ENCODE results near the gene MORN3. TPM values are rescaled to one million over a fixed set of nuclear protein-coding genes. Genes with fewer than 3 reads are reported as not detected.
"Not testable (repeated sequence)": the region's sequence is repeated elsewhere in the genome, so short reads cannot be mapped to it uniquely, and the experiment has no call there.

Gene MORN3
- 1 to 10 TPM; 1.7 to 2.3 (median 1.8) TPM for polyA plus RNA-seq (ENCODE audit: insufficient read length in 3 of 3)

- DNase-seq (ENCODE audit: low read depth in 3 of 3, low spot score in 2 of 3) = no peak
These were observed at the start of gene MORN3 for GRCh38 chr12:121669521-121669900. TSS of gene MORN3 (minus strand) at chr12:121669654. CDS start at chr12:121669483, 171 bp downstream.

- DNase-seq (ENCODE audit: low read depth in 3 of 3, low spot score in 2 of 3) = no peak
These were observed 49.3 kb upstream of the MORN3 start for GRCh38 chr12:121718653-121719239.

DNA sequence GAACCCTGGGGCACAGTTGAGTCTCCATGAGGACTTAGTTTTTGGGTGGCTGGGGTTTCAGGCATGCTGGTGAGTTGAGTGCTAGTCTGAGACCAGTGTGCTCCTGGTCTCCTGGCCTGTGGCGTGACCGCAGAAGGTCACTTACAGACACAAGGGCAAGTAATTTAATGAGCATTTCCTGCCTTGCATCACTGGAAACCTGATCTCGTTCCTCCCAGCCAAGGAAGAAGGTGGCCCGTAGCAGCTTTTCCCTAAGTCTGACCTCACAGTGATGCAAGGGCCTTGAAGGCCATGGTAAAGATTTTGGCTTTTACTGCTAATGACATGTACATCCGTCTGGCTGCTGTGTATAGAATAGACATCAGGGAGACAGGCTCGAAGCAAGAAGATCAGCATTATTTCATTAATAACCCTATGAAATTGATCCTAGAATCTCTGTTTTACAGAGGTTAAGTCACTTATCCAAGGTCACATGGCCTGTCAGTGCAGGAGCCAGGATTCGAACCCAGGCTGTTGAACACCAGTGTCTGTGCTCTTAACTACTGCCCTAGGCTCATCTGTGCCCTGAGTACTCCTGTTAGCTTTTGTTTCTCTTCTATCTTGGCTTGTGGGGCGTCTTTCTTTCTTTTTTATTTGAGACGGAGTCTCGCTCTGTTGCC is 47.7 kb upstream of the MORN3 start:
- peak in 1 of 3 donors; percentile 46 for DNase-seq (ENCODE audit: low read depth in 3 of 3, low spot score in 2 of 3)

GRCh38 chr12:121715862-121716435 is 46.5 kb upstream of the MORN3 start:
- no peak for DNase-seq (ENCODE audit: low read depth in 3 of 3, low spot score in 2 of 3)

DNA sequence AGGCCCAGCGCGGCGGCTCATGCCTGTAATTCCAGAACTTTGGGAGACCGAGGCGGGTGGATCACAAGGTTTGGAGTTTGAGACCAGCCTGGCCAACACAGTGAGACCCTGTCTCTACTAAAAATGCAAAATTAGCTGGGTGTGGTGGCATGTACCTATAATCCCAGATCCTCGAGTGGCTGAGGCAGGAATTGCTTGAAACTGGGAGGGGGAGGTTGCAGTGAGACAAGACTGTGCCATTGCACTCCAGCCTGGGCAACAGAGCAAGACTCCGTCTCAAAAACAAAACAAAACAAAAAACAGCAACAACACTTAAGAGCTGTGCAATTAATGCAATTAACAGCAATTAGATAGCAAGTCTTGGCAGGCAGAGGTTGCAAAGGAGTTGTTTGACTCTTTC is 45.6 kb upstream of the MORN3 start:
- not testable (repeated sequence) for DNase-seq (ENCODE audit: low read depth in 3 of 3, low spot score in 2 of 3)

- DNase-seq (ENCODE audit: low read depth in 3 of 3, low spot score in 2 of 3) = no peak
These were observed 44.3 kb upstream of the MORN3 start for GRCh38 chr12:121713793-121714192.

GRCh38 chr12:121713257-121713777 is 43.9 kb upstream of the MORN3 start:
- DNase-seq (ENCODE audit: low read depth in 3 of 3, low spot score in 2 of 3) = no peak

DNA sequence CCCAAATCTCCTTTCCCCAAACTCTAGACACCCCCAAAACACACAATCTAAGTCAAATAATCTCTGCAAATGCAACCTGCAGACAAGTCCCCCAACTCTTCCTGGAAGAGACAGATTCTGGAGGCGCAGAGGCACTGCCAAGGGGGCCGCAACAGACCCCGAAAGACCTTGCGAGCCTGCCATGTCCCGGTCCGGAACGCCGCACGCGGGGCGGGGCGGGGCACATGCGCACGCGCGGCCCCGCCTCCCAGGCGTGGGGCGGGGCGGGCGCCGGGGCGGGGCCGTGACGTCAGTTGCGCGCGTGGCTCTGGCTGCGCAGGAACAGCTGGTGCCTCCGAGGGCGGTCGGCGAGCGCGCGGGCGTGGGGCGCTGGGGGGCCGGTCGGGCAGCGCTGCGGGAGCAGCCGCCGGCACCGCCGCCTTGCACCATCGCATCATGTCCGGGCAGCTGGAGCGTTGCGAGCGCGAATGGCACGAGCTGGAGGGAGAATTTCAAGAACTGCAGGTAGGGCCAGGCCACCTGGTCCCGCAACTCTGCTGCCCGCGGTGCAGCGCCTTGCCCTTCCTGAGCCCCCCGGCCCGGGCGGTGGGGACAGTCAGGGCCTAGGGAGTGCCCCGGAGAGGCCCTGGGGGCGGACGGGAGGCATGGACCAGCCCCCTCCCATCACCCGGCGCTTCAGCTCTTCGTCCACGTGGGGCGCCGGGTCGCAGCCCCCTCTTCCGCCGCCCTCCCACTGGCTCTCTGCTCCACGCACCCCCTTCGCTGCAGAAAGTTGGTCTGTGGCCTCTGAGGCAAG is 43.2 kb upstream of the MORN3 start, which contains the start of gene TMEM120B:
Gene TMEM120B, plus strand, starts transcription at position 292 of the 796 bp plus-strand sequence. Its CDS starts 144 bp downstream, at position 436.
- DNase-seq (ENCODE audit: low read depth in 3 of 3, low spot score in 2 of 3) = peak in 1 of 3 donors; percentile 59

GRCh38 chr12:121712190-121712460 is 42.7 kb upstream of the MORN3 start:
- DNase-seq (ENCODE audit: low read depth in 3 of 3, low spot score in 2 of 3) = peak in 2 of 3 donors; percentile 36 to 55

- DNase-seq (ENCODE audit: low read depth in 3 of 3, low spot score in 2 of 3) = no peak
These were observed 42.1 kb upstream of the MORN3 start for GRCh38 chr12:121711361-121712189.

DNA sequence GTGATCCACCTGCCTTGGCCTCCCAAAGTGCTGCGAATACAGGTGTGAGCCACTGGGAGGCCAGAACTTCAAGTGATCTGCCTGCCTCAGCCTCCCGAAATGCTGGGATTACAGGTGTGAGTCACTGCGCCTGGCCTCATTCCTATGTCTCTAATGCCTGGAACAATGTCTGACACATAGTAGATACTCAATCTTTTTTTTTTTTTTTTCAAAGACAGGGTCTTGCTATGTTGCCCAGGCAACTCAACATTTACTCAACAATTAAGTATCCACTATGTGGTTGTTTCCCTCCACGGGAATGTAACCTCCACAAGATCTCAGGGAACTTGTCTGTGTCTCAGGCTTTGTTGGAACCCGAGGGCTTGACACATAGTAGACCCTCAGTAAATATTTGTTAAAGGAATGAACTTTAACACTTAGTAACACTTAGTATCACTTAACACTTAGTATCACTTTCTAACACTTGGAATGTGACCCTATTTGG is 40.1 kb upstream of the MORN3 start:
- no peak for DNase-seq (ENCODE audit: low read depth in 3 of 3, low spot score in 2 of 3)

DNA sequence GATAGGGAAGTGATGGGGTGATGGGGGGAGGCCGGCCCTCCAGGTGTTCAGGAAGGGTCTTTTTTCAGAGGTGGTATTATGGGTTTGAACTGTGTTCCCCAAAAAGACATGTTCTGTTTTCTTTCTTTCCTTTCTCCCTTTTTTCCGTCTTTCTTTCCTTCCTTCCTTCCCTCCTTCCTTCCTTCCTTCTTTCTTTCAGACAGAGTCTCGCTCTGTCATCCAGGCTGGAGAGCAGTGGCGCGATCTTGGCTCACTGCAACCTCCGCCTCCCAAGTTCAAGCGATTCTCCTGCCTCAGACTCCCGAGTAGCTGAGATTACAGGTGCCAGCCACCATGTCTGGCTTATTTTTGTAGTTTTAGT is 39.6 kb upstream of the MORN3 start:
- DNase-seq (ENCODE audit: low read depth in 3 of 3, low spot score in 2 of 3) = not testable (repeated sequence)

GRCh38 chr12:121708313-121709063 is 39.0 kb upstream of the MORN3 start:
- no peak for DNase-seq (ENCODE audit: low read depth in 3 of 3, low spot score in 2 of 3)

DNA sequence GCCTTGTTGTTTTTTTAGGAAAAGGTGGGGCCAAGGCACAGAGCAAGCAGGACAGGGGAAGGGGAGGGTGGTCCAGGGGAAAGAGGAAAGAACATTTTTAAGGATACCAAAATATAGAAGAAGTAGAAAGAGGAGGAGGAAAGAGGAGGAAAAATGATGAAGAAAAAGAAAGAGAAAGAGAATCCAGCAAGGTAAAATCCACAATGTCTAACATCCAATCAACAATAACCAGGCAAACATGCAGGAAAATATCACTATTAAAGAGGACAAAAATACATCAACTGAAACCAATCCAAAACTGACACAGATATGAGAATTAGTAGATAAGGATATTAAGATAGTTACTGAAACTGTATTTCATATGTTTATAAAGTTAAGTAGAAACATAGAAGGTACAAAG is 36.1 kb upstream of the MORN3 start:
- no peak for DNase-seq (ENCODE audit: low read depth in 3 of 3, low spot score in 2 of 3)

DNA sequence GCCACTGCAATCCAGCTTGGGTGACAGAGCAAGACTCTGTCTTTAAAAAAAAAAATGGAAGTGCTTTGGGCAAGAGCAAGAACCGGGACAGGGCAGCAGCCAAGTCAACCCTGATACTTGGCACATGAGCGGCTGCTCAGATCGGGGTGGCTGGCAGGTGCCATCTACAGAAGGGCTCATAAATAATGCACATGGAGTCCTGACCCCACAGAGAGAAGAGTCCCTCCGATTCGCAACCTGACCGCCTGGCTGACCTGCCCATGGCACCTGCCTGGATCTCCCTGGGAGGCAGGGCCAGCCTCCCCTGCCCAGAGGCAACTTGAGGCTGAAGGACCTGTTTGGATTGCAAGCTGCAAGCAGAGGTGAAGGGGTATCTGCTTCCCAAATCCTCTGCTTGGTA is 33.5 kb upstream of the MORN3 start:
- no peak for DNase-seq (ENCODE audit: low read depth in 3 of 3, low spot score in 2 of 3)

- DNase-seq (ENCODE audit: low read depth in 3 of 3, low spot score in 2 of 3) = no peak
These were observed 32.3 kb upstream of the MORN3 start for GRCh38 chr12:121701667-121702277.

DNA sequence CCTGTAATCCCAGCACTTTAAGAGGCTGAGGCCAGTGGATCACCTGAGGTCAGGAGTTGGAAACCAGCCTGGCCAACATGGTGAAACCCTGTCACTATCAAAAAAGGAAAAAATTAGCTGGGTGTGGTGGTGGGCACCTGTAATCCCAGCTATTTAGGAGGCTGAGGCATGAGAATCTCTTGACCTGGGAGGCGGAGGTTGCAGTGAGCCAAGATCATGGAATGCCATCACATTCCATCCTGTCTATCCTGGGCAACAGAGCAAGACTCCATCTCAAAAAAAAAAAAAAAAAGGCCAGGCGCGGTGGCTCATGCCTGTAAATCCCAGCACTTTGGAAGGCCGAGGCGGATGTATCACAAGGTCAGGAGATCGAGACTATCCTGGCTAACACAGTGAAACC is 28.4 kb upstream of the MORN3 start:
- DNase-seq (ENCODE audit: low read depth in 3 of 3, low spot score in 2 of 3) = not testable (repeated sequence)

DNA sequence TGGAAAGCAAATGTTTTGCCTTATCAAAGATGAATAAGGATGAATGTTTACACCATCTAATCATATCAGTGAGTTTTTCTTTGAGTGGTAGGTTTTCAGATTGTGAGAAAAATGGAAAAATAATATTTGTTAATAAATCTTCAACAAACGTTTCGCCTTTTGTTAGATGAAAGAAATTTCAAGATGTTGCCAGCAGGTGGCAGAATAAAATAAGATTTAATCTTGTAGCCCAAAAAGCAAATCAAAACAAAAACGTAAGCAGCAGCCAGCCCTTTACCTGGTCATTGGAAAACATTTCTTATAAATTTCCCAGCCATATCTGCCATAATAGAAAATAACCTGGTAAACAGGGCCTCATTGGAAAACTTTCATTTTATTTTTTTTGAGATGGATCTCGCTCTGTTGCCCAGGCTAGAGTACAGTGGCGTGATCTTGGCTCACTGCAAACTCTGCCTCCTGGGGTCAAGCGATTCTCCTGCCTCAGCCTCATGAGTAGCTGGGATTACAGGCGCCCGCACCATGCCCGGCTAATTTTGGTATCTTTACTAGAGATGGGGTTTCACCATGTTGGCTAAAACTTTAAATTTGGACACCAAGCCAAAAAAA is 27.7 kb upstream of the MORN3 start:
- no peak for DNase-seq (ENCODE audit: low read depth in 3 of 3, low spot score in 2 of 3)
